NCI-H69 (cell line): Measurements from ENCODE around the gene CCDC73.
"Not testable (repeated sequence)": the region's sequence is repeated elsewhere in the genome, so short reads cannot be mapped to it uniquely, and the experiment has no call there.

ENCODE experiments used
- DNase-seq: peaks from one replicate; lab custom pipeline; 2025; lab: John Stamatoyannopoulos, UW

The CCDC73 gene

GRCh38 chr11:32705309-32706033 is 89.0 kb downstream of the CCDC73 start:
- no peak for DNase-seq

GRCh38 chr11:32704775-32705174 is 89.7 kb downstream of the CCDC73 start:
- DNase-seq = no peak

DNA sequence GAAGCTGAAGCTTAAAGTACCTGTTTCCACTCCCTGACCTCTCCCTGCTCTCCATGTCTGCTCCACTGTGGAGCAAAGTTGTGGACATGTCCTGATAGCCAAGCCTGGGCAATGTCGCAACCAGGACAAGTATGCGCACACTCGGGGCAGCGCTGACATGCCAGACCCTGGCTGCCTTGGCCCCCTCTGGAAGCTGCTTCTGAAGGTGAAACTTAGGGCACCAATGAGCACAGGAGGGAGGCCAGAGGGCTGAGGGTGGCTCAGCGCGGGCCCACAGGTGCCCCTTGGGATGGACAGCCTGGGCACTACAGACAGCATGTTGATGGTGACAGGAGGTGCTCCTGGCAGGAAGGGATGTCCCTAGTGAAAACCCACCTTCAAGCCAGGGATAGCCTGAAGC is 90.2 kb downstream of the CCDC73 start:
- DNase-seq = no peak

GRCh38 chr11:32701616-32702015 is 92.8 kb downstream of the CCDC73 start:
- no peak for DNase-seq

- DNase-seq = no peak
Measured at GRCh38 chr11:32698579-32698978, 95.9 kb downstream of the CCDC73 start.

DNA sequence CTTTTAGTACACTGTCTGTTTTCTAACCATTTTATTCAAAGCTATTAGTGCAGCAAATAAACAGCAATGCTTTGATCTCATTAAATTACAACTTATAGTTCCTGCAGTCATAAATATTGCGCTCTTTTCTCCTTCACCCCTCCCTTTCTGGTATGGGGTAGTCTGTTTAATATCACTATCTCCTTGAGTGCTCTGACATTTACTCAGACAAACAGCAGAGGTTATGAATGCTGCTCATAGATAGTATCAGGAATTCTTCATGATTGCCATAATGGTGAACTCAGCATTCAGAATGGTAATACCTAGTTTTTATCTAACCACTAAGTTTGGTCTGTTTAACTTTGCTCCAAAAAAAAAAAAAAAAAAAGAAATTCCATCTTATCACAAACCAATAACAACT is 123.4 kb downstream of the CCDC73 start:
- no peak for DNase-seq

DNA sequence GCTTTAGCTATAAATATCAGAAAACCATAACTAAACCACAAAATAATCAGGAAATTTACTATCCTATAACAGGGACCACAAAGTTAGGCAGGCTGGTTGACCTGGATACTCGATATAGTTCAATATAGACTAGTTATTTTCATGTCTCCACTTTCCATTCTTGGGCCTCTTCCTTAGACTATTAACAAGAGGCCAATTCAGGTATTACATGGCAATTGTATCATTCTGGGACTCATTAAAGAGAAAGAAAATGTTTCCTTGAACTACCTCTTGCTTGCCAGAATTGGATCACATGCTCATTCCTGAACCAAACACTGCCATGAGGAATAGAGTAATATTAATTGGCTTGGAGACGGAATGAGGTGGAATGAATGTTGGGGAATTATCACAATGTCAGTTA is 134.8 kb downstream of the CCDC73 start:
- no peak for DNase-seq

DNA sequence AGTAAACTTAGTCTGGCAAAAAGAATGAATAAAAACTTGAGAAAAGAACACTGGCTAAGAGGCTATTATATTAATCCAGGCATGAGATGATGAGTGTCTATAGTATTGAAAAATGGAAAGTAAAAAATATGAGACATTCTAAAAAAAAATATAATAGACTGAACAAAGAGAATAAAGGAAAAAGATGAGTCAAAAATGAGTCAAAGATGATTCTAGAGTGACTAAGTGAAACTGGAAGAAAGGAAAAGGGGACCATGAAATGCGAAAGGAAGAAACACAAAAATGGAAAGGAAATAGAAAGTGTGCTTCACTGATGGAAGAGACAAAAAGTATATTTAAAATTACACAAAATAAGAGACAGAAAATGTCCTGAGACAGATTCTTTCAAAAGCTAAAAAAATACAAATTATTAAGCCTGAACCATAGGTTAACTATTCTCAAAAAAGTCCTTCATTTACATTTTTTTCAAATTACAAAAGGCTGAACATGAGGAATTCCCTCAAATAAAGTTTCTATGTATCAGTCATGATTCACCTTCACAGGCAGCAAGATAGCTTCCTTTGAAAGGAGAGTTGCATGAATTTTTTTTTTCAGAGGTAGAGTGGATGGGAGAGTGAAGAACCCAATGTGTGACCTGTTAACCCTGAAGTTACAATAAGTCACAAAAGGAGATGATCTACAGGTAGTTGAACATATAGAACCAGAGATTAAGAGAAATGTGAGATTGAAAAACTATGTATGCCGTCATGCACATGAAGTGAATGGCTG is 135.6 kb downstream of the CCDC73 start:
- no peak for DNase-seq

DNA sequence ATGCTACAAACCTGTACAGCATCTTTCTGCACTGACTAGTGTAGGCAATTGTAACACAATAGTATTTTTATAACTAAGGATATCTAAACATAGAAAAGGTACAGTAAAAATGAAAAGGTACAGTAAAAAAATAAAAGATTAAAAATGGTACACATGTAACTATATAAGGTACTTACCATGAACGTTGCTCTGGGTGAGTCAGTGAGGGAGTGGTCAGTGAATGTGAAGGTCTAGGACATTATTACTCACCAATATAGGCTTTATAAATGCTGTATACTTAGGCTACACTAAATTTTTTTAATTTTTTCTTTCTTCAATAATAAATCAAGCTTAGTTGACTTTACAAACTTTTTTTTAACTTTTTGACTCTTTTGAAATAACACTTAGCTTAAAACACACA is 150.9 kb downstream of the CCDC73 start:
- DNase-seq = no peak

DNA sequence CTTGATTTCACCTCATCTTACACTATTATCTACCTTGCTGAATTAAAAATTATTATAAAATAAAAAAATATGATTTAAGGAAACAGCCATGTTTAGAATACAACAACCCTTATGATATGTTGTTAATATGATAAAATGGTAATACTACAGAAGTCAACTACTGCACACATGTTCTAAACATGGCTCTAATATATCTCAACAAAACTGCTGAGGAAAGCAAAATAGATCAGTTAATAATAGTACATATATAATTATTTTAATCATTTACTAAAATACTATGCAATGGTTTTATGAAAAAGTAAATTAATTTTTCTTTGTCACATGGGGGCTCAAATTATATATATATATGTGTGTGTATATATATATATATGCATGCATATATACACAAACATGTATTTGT is 153.1 kb downstream of the CCDC73 start:
- DNase-seq = no peak

DNA sequence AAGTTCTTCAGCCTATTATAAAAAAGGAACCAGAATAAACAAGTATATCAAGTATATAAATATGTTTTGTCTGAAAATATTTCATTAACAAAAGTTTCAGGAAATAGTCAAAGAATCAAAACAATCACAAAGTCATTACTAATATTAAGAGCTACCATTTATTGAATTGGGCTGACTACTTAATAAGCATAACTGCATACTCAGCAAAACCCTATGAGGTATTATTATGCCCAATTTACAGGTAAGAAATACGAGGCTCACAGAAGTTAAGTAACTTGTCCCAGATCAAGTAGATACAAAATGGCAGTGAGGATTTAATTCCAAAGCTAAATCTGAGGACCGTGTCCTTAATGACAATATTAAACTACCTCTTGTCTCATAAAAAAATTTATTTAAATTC is 158.6 kb downstream of the CCDC73 start:
- DNase-seq = no peak

GRCh38 chr11:32630844-32631243 is 163.6 kb downstream of the CCDC73 start:
- peak; percentile 6 for DNase-seq

- no peak for DNase-seq
Measured at GRCh38 chr11:32616903-32617302, 177.6 kb downstream of the CCDC73 start.

DNA sequence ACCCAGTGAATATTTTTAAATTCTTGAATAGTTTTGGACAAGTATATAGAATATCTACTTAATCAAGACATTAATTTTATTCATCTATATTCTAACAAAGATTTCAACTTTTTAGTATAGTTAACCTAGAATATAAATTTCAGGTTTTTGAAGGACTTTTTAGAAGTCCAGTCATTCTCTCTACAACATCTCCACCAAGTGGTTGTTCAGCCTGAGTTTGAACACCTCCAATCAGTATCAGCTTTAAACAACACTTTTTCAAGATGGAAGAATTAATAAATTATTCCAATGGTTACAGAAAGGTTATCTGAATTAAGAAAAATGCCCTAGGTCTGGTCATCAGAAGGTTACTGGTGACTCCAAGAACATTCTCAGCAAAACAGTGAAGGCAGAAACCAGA is 179.0 kb downstream of the CCDC73 start:
- no peak for DNase-seq

DNA sequence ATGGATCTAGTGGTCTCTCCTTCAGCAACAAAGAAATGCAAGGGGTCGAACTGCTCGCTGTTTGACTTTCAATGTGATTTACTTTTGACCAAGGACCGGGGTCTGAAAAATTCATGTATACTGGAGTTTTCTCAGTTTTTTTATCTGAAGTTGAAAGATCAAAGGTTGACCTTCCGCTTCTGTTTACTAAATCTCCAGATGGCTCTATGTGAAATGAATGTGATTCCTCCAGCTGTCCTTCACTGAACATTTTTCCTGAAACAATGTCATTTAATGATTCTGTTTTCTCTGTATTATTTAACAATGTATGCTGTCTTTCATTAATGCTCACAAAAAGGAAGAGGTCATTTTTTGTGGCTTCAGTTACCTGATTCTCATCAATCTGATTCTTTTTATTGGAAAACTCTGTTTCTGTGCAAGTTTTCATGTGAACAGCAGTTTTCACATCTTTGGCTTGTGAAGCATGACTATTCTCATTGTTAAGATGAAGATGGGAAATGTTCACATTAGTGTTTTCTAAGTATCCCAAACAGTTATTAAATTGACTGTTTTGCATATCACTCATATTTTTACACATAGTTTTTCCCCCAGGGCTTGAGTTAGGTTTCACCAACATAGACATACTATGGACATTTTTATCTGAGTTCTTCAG is 180.8 kb downstream of the CCDC73 start:
- no peak for DNase-seq

- no peak for DNase-seq
Measured at GRCh38 chr11:32610797-32611352, 183.6 kb downstream of the CCDC73 start.

DNA sequence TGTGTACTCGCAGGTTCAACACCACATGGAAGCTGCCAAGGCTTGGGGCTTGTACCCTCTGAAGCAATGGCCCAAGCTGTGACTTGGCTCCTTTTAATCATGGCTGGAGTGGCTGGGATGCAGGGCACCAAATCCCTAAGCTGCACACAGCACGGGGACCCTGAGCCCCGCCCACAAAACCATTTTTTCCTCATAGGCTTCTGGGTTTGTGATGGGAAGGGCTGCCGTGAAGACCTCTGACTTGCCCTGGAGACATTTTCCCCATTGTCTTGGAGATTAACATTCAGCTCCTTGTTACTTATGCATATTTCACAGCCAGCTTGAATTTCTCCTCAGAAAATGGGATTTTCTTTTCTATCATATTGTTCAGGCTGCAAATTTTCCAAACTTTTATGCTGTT is 185.6 kb downstream of the CCDC73 start:
- DNase-seq = not testable (repeated sequence)

DNA sequence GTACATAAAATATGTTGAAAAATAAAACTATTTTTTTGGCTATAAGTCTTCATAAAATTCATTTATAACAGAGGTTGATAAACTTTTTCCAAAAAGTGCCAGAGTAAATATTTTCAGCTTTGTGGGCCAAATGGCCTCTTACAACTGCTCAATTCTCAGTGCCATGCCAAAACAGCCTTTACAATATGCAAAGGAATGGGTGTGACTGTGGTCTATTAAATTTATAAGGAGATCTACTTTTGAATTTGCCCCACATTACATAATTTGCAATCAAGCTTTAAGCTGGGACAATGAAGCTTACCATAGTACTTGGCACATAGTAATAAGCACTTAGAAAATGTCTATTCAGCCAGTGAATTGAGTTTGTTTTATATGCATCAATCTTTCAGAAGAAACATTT is 188.2 kb downstream of the CCDC73 start:
- DNase-seq = no peak

DNA sequence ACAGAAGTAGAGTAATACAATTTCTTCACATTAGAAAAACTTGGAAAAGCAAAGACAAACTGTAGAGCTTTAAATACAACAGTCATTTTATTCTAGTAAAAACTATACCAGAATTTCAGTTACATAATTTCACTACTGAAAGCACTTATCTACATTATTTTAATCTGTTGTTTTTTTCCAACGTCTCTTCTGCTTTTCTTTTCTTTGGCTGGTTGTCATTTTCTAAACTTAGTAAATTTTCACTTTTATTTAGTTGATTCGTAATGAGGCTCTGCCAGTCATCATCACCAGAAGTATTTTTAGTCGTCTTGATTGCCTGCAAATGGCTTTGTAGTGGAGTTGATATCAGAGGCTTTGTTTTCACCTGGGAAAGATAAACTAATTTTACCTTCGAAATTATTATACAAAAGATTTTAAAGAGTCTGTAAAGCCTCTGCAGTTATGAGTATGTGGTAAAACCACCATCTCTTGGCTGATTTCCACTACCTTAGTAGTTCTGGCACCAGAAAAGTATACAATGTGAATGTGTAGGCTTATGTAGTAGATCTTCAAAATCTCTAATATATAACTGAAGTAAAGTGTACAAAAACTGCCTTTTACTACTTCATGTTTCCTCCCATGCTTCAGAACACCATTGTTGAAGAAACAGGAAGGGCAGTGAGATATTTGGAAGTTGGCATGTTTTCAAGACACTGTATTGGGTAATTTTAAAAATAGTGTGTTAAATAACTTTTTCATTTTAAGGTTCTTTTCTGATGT is 191.6 kb downstream of the CCDC73 start:
- DNase-seq = no peak

GRCh38 chr11:32597921-32598320 is 196.5 kb downstream of the CCDC73 start:
- DNase-seq = peak; percentile 21

GRCh38 chr11:32596114-32596513 is 198.3 kb downstream of the CCDC73 start:
- not testable (repeated sequence) for DNase-seq

DNA sequence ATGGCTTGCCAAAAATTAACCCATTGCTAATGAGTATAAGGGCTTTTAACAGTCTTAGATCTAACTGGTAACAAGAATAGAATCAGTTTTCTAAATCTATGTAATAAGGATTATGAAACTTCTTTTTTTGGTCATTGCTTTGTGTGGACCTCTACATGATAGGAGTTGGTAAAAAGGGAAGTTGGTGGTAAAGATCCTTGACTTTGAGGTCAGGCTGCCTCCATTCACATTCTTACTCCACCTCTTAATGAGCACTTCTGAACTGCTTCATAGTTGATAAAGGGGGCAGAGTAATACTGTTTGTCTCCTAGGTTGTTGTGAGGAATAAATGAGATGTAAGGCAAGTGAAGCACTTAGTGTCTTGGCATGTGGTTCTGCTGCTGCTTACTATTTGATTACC is 200.2 kb downstream of the CCDC73 start:
- no peak for DNase-seq
